OCI-LY1 (cell line): ENCODE results near the gene ADAM22.

ENCODE experiments used
- H2AFZ ChIP-seq: fragments of 200-600 bp; sonication (generic), shearing (Covaris generic); 2 replicates; pipeline ENCODE4 v1.6.0; 2014; ENCODE audit warnings: antibody characterized with exemption, mild to moderate bottlenecking, low read length
- H3F3A ChIP-seq: fragments of 200-600 bp; sonication (generic), shearing (Covaris generic); 2 replicates; pipeline ENCODE4 v1.6.0; 2014; ENCODE audit warnings: mild to moderate bottlenecking, antibody characterized with exemption, low read length, moderate library complexity; ENCODE audit not compliant: insufficient read depth
- H3K27ac ChIP-seq: fragments of 200-600 bp; sonication (generic); 2 replicates; pipeline ENCODE4 v1.5.1; 2014; ENCODE audit warnings: low read length, mixed run types, mild to moderate bottlenecking, low read depth; ENCODE audit not compliant: poor library complexity, severe bottlenecking
- H3K27me3 ChIP-seq: fragments of 200-600 bp; sonication (generic); 2 replicates; pipeline ENCODE4 v1.6.0; 2014; ENCODE audit warnings: antibody characterized with exemption, mild to moderate bottlenecking, low read length, moderate library complexity; ENCODE audit not compliant: insufficient read depth
- H3K36me3 ChIP-seq: fragments of 200-600 bp; sonication (generic); 2 replicates; pipeline ENCODE4 v1.6.1; 2014; ENCODE audit warnings: mild to moderate bottlenecking, antibody characterized with exemption, low read length, moderate library complexity, mixed read lengths; ENCODE audit not compliant: insufficient read depth
- H3K4me1 ChIP-seq: fragments of 200-600 bp; sonication (generic); 2 replicates; pipeline ENCODE4 v1.5.1; 2014; ENCODE audit warnings: mild to moderate bottlenecking, low read length, moderate library complexity; ENCODE audit not compliant: insufficient read depth, severe bottlenecking
- H3K4me2 ChIP-seq: fragments of 200-600 bp; sonication (generic), shearing (Covaris generic); 2 replicates; pipeline ENCODE4 v1.6.1; 2014; ENCODE audit warnings: low read length
- H3K4me3 ChIP-seq: fragments of 200-600 bp; sonication (generic); 2 replicates; pipeline ENCODE4 v1.5.1; 2014; ENCODE audit warnings: low read length, low read depth, mild to moderate bottlenecking, mixed read lengths; ENCODE audit not compliant: poor library complexity, severe bottlenecking
- H3K79me2 ChIP-seq: fragments of 200-600 bp; shearing (Covaris generic); 2 replicates; pipeline ENCODE4 v1.6.1; 2016; ENCODE audit warnings: mixed run types, low read length, mixed read lengths; ENCODE audit not compliant: insufficient read depth
- H3K9ac ChIP-seq: fragments of 200-600 bp; sonication (generic), shearing (Covaris generic); 2 replicates; pipeline ENCODE4 v1.6.1; 2014; ENCODE audit warnings: mild to moderate bottlenecking, low read length, mixed read lengths
- H3K9me2 ChIP-seq: fragments of 200-600 bp; sonication (generic), shearing (Covaris generic); 2 replicates; pipeline ENCODE4 v1.6.1; 2014; ENCODE audit warnings: low read depth, mild to moderate bottlenecking, low read length, mixed read lengths
- H3K9me3 ChIP-seq: fragments of 200-600 bp; shearing (Covaris generic); 2 replicates; pipeline ENCODE4 v1.6.1; 2014; ENCODE audit warnings: low read length, mixed read lengths
- H4K20me1 ChIP-seq: fragments of 200-600 bp; sonication (generic), shearing (Covaris generic); 2 replicates; pipeline ENCODE4 v1.6.0; 2016; ENCODE audit warnings: mild to moderate bottlenecking, low read length; ENCODE audit not compliant: insufficient read depth
- CTCF ChIP-seq: fragments of 200-600 bp; sonication (generic), shearing (Covaris generic); IDR thresholded peaks from 2 replicates; pipeline ENCODE4 v1.5.1; 2017; ENCODE audit warnings: mild to moderate bottlenecking, antibody characterized with exemption, low read length, moderate library complexity, mixed read lengths
- EZH2 ChIP-seq: fragments of 200-600 bp; sonication (generic), shearing (Covaris generic); IDR thresholded peaks from 2 replicates; pipeline ENCODE4 v1.8.0; 2017; ENCODE audit warnings: borderline replicate concordance, mixed run types, mild to moderate bottlenecking, antibody characterized with exemption, low read length, moderate library complexity, mixed read lengths

Gene ADAM22

GRCh38 chr7:87960239-87960638, 26.2 kb downstream of the ADAM22 start:
- Histone ChIP-seq H3K79me2 (no peaks in the 10 kb centered on the region), H3K4me3 (no peak overlapping the region), H3K9ac (no peak overlapping the region), H4K20me1 (no peaks in the 10 kb centered on the region), H3K36me3 (no peaks in the 10 kb centered on the region), H3K9me3 (no peaks in the 10 kb centered on the region), H3K9me2 (no peaks in the 10 kb centered on the region), H3K4me2 (no peak overlapping the region), H3K27me3 (no peaks in the 10 kb centered on the region), H3F3A (no peaks in the 10 kb centered on the region), H3K4me1 (peaks cover 13% of the 10 kb centered on the region), H3K27ac (no peak overlapping the region), H2AFZ (no peak overlapping the region)
- TF ChIP-seq CTCF (no peak), EZH2 (no peak)

- TF ChIP-seq EZH2 (no peak), CTCF (no peak)
- H3K27me3 ChIP-seq: no peaks in the 10 kb centered on the region
Observed at GRCh38 chr7:87961754-87962153, 27.7 kb downstream of the ADAM22 start.

GRCh38 chr7:87966271-87966670, 32.2 kb downstream of the ADAM22 start:
- Histone ChIP-seq H3K27ac (no peak overlapping the region), H4K20me1 (no peaks in the 10 kb centered on the region), H3K4me1 (no peaks in the 10 kb centered on the region), H3K4me3 (no peak overlapping the region), H3K79me2 (no peaks in the 10 kb centered on the region), H3K9me3 (no peaks in the 10 kb centered on the region), H3K9ac (no peak overlapping the region), H3F3A (no peaks in the 10 kb centered on the region), H3K36me3 (no peaks in the 10 kb centered on the region; the same call in 1 of the 2 replicates), H3K27me3 (no peaks in the 10 kb centered on the region), H3K9me2 (no peaks in the 10 kb centered on the region), H2AFZ (no peak overlapping the region), H3K4me2 (no peak overlapping the region)
- no peak for TF ChIP-seq CTCF

More at GRCh38 chr7:87961754-87962153, 27.7 kb downstream of the ADAM22 start:
- Histone ChIP-seq H3F3A (no peaks in the 10 kb centered on the region), H3K4me2 (no peak overlapping the region), H3K9me2 (no peaks in the 10 kb centered on the region), H2AFZ (no peak overlapping the region), H3K4me3 (no peak overlapping the region), H3K36me3 (no peaks in the 10 kb centered on the region; the same call in 1 of the 2 replicates), H3K79me2 (no peaks in the 10 kb centered on the region), H3K9ac (no peak overlapping the region), H4K20me1 (no peaks in the 10 kb centered on the region), H3K27ac (no peak overlapping the region), H3K9me3 (no peaks in the 10 kb centered on the region), H3K4me1 (peaks cover 13% of the 10 kb centered on the region)
